ENCODE results near the gene UCN2.

DNA sequence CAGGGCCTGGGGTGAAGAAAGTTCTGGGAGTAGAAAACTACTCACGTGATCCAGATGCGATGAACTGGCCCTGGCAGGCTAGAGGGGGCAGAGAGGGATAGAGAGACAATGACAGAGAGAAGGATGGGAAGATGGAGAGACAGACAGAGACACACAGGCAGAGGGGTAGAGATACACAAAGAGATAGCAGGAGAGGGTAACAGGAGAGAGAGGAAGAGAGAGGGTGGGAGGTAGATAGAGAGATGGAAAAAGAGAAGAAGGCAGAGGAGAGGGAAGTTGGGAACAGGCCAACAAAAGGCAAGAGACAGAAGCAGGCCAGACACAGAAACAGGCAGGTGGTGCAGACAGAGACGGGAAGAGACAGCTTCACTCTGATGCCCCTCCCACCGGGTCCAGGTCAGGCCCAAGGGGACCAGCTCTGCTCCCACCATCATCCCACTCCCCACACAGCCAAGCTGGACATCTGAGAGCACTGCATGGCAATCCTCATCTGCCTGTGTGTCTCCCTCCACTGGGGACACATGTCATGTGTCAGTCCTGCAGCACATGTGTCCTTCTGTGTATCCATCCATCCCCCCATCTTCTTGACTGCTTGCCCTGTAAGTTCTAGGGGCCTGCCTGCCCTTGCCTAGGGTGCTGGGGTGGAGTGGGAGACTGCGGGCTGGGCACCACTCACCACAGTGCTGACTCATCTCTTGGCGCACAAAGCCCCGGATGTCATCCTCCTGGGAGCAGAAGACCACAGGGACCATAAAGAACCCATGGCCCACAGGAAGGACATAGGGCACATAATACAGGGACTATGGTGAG is 2.2 kb upstream of the UCN2 start:
- TF ChIP-seq, protein P1, sequence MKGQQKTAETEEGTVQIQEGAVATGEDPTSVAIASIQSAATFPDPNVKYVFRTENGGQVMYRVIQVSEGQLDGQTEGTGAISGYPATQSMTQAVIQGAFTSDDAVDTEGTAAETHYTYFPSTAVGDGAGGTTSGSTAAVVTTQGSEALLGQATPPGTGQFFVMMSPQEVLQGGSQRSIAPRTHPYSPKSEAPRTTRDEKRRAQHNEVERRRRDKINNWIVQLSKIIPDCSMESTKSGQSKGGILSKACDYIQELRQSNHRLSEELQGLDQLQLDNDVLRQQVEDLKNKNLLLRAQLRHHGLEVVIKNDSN (IDR thresholded peaks at IDR 0.05), result no peak
- TF ChIP-seq, protein P2, sequence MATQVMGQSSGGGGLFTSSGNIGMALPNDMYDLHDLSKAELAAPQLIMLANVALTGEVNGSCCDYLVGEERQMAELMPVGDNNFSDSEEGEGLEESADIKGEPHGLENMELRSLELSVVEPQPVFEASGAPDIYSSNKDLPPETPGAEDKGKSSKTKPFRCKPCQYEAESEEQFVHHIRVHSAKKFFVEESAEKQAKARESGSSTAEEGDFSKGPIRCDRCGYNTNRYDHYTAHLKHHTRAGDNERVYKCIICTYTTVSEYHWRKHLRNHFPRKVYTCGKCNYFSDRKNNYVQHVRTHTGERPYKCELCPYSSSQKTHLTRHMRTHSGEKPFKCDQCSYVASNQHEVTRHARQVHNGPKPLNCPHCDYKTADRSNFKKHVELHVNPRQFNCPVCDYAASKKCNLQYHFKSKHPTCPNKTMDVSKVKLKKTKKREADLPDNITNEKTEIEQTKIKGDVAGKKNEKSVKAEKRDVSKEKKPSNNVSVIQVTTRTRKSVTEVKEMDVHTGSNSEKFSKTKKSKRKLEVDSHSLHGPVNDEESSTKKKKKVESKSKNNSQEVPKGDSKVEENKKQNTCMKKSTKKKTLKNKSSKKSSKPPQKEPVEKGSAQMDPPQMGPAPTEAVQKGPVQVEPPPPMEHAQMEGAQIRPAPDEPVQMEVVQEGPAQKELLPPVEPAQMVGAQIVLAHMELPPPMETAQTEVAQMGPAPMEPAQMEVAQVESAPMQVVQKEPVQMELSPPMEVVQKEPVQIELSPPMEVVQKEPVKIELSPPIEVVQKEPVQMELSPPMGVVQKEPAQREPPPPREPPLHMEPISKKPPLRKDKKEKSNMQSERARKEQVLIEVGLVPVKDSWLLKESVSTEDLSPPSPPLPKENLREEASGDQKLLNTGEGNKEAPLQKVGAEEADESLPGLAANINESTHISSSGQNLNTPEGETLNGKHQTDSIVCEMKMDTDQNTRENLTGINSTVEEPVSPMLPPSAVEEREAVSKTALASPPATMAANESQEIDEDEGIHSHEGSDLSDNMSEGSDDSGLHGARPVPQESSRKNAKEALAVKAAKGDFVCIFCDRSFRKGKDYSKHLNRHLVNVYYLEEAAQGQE (IDR thresholded peaks at IDR 0.05; ENCODE audit: low read depth), result no peak
- TF ChIP-seq CREB1 (IDR thresholded peaks at IDR 0.05; ENCODE audit: low read depth), result no peak
- TF ChIP-seq NFIC (IDR thresholded peaks at IDR 0.05), result no peak
- TF ChIP-seq, protein P3, sequence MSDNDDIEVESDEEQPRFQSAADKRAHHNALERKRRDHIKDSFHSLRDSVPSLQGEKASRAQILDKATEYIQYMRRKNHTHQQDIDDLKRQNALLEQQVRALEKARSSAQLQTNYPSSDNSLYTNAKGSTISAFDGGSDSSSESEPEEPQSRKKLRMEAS (IDR thresholded peaks at IDR 0.05), result no peak
- no peak for TF ChIP-seq CEBPB (IDR thresholded peaks at IDR 0.05)
- TF ChIP-seq EGR1 (IDR thresholded peaks at IDR 0.05), result no peak
- no peak for TF ChIP-seq EP300 (IDR thresholded peaks at IDR 0.05; ENCODE audit: borderline replicate concordance)
- TF ChIP-seq FOXM1 (IDR thresholded peaks at IDR 0.05; ENCODE audit: borderline replicate concordance, low read depth), result no peak
- TF ChIP-seq TAF1 (IDR thresholded peaks at IDR 0.05; ENCODE audit: low read depth), result no peak
- no peak for TF ChIP-seq YY1 (IDR thresholded peaks at IDR 0.05; ENCODE audit: low read depth)

All from Ishikawa (cell line).